ENCODE data around the gene GPR68.

GRCh38 chr14:91289464-91289863, 45.0 kb upstream of the GPR68 start:
- TF ChIP-seq YY1 (IDR thresholded peaks at IDR 0.05; ENCODE audit: insufficient read depth, insufficient read length) (no peak), ZNF274 (IDR thresholded peaks at IDR 0.05; ENCODE audit: low read depth, low read length) (no peak)
